ENCODE results near the gene SPRR1B.
"Not testable (repeated sequence)": the region's sequence is repeated elsewhere in the genome, so short reads cannot be mapped to it uniquely, and the experiment has no call there.

The SPRR1B gene

GRCh38 chr1:153040950-153041631 is 10.1 kb downstream of the SPRR1B start, which contains the start of gene SPRR2D:
SPRR2D (minus strand) TSS chr1:153041120; CDS start chr1:153040346, 774 bp downstream.
- no peak for DNase-seq

- no peak for DNase-seq
Observed at GRCh38 chr1:153049211-153049610, 18.2 kb downstream of the SPRR1B start.

GRCh38 chr1:153056111-153056510 is 25.1 kb downstream of the SPRR1B start:
- DNase-seq: not testable (repeated sequence)

GRCh38 chr1:153057375-153057774 is 26.4 kb downstream of the SPRR1B start, which contains the start of gene SPRR2A:
SPRR2A (minus strand) TSS chr1:153057512; CDS start chr1:153056735, 777 bp downstream.
- DNase-seq: no peak

- DNase-seq: no peak
Observed at GRCh38 chr1:153058154-153058553, 27.2 kb downstream of the SPRR1B start.

GRCh38 chr1:153058826-153059784 is 28.1 kb downstream of the SPRR1B start:
- DNase-seq: no peak

- no peak for DNase-seq
Observed at GRCh38 chr1:153070243-153070642, 39.2 kb downstream of the SPRR1B start.

GRCh38 chr1:153071511-153071910 is 40.5 kb downstream of the SPRR1B start, which contains the start of gene SPRR2B:
SPRR2B (minus strand) TSS chr1:153071611; CDS start chr1:153070839, 772 bp downstream.
- no peak for DNase-seq

GRCh38 chr1:153072806-153073726 is 42.1 kb downstream of the SPRR1B start:
- no peak for DNase-seq

GRCh38 chr1:153081736-153082135 is 50.7 kb downstream of the SPRR1B start:
- no peak for DNase-seq

All from amniotic stem cell (primary cell).